ENCODE results near the gene SLC25A4.
"Not testable (repeated sequence)": the region's sequence is repeated elsewhere in the genome, so short reads cannot be mapped to it uniquely, and the experiment has no call there.

The SLC25A4 gene

DNA sequence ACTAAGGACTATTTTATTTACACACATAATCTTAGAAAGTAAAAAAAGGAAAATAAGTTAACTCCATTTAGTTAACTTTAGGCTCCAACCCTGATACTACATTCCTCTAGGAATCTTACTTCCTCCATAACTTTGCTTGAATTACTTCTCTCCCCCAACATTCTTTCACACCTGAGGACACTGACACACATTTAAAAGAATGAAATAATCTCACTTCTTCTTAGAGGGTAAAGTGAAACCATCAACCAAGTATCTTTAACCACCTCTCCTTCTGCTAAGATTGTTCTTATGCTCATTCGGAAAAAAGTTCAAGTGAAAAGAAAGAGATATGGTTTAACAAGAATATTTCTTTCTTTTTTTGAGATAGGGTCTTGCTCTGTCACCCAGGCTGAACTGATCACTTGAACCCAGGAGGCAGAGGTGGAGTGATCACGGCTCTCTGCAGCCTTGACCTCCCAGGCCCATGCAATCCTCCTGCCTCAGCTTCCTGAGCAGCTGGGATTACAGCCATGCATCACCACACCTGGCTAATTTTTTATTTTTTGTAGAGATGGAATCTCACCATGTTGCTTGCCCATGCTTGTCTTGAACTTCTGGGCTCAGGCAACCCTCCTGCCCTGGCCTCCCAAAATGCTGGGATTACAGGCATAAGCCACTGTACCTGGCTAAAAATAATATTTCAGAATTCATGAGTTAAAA, 28.5 kb downstream of the SLC25A4 start:
- no peak for DNase-seq (ENCODE audit: low read depth in 2 of 3, low spot score in 2 of 3)

DNA sequence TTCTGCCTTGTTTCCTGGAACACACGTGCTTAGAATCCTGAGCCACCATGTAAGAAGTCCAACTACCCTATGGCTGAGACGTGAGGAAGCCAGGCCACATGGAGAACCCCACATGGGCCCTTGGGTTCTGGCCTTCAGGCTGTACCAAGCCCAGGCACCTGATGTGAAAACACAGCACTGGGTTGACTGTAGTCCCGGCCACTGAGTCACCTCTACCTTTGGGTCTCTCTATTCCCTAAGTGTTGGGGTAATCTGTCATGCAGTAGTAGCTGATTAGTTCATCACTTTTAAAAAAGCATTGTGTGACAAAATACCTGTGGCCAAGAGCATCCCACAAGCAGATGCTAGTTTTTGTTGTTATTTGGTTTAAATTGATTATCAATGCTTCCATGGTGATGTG, 36.4 kb downstream of the SLC25A4 start:
- no peak for DNase-seq (ENCODE audit: low read depth in 2 of 3, low spot score in 2 of 3)

DNA sequence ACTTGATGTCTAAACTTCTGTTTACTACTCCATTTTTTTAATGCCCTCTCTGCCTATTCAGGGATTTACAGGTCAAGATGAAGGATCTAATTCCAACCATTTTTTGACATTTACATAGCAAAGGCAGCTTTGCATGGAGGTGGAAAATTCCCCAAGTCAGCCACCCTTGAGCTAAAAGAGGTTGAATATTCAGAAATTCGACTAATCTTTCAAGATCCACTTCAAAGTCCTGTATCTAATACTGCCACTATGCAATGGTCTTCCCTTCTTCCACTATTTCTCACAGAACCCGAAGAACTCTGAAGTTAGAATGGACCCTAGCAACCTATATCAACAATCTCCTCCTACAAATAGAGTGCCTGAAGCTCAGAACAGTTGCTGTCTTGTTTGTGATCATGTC, 39.2 kb downstream of the SLC25A4 start:
- no peak for DNase-seq (ENCODE audit: low read depth in 2 of 3, low spot score in 2 of 3)

DNA sequence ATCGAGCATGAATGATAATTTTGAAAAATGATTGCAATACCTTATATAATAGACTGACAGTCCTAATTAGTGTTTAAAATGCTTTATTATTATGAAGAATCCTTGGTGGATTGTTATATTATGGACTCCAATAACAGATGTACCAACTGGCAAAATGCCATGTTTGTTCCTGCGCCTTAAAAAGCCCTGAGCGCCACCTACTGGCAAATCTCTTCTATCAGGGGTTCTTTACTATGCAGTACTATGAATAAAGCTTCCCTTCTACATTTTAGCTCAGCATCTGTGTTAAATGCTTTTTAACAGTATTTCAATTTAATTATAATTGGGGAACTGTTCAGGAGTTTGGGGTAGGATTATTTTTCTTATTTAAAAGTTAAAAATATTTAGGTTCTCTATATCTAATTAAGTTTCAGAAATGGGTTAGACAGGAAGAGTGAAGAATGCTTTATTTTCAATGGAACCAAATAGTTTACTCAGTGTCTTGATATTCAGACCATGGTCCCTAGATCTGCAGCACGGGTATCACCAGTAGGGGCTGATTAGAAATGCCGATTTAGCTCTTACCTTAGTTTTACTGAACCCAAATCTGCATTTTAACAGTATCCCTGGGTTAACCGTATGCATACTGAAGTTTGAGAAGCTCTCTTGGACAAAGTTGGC, 40.7 kb downstream of the SLC25A4 start:
- DNase-seq (ENCODE audit: low read depth in 2 of 3, low spot score in 2 of 3) = no peak

DNA sequence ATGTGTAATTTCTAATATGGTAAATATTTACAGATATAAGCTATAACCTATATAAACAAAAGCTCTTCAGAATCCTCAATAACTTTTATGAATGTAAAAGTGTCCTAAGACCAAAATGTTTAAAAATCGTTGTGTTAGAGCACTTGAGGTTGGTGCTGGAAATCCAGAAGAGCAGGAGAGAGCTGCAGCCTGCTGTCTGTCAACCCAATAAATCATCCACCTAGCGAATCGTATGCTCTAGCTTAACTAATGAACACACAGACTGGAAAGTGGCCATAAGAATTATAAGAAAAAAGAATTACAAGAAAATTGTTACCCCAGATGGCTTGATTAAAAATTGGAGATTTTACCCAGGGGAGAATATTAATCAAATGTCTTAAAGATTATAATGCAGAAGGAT, 43.7 kb downstream of the SLC25A4 start:
- DNase-seq (ENCODE audit: low read depth in 2 of 3, low spot score in 2 of 3) = no peak

DNA sequence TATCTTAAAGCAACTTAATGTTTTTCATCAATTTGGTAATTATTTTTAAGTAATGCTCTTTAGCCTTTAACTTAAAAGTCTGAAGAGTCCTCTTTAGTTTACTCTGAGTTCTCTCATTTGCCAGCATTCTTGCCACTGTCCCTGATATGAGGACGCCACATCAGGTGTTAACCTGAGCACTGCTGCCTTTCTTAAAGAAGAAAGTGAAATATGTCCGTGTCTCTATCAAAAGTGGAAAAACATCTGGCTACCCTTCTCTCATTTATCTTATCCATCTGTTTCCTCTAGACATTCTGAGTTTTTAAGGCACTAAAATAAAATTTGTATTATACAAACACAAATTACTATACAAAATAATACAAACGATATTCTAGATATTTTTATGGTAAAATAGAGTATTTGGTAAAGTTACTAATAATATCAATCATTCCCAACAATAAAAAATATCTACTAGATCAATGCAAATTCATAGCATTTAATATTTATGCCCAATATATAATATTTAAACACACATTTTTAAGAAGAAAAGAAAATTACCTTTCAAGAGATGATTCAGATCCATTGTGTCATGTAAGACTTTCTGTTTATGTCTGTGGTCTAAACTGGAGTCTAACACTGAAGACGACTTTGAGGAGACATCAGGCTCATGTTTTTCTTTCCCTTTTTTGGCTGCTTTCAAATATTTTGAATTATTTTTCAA, 46.7 kb downstream of the SLC25A4 start:
- DNase-seq (ENCODE audit: low read depth in 2 of 3, low spot score in 2 of 3) = no peak

DNA sequence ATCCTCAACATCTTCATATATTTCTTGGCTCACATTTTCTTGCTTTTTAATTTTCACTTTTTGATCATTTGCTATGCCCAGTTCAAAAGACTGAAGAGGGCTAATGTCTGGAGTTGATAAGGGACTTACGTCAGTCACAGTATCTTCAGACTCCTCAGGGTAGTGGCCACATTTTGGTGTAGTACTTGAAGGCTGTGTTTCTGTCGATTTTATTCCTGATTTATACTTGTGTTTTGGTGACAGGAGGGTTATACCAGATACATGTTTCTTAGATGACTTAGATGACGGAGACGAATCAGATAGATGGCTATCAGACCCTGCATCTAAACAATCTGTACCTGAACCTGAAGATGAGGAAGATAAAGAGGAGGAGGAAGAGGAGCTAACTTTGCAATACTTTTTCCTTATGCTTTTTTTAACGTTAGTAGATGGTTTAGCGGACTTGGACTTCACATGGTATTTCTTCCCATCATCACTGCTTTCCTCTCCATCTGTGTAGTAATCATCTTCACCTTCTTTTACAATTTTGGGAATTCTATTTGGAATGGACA, 47.3 kb downstream of the SLC25A4 start:
- no peak for DNase-seq (ENCODE audit: low read depth in 2 of 3, low spot score in 2 of 3)

- no peak for DNase-seq (ENCODE audit: low read depth in 2 of 3, low spot score in 2 of 3)
Observed at GRCh38 chr4:185192059-185192458, 49.0 kb downstream of the SLC25A4 start.

GRCh38 chr4:185194924-185195888, 52.1 kb downstream of the SLC25A4 start:
- DNase-seq (ENCODE audit: low read depth in 2 of 3, low spot score in 2 of 3) = no peak

DNA sequence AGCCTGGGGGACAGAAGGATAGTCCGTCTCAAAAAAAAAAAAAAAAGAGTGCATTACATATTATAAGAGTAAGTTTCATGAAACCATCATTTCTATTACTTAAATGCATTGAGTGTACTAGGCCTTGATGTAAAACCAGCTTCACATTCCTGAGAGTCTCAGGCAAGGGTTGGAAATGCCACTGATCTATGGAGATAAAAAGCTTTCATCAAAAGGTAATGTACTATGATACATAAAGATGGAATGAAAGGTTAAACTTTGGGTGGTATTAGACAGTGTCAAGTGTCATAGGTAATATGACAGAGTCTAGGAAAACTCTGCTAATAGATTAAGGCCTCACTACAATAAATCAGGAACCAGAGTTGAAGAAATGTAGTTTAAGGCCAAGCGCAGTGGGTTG, 53.4 kb downstream of the SLC25A4 start:
- no peak for DNase-seq (ENCODE audit: low read depth in 2 of 3, low spot score in 2 of 3)

- not testable (repeated sequence) for DNase-seq (ENCODE audit: low read depth in 2 of 3, low spot score in 2 of 3)
Observed at GRCh38 chr4:185198189-185198588, 55.1 kb downstream of the SLC25A4 start.
